Thyroid gland (tissue), 4 donors: ENCODE data around the gene FIS1. TPM values are rescaled to one million over a fixed set of nuclear protein-coding genes. Genes with fewer than 3 reads are reported as not detected.
A peak's percentile ranks its signal among the peaks of the same experiment; 100 is the strongest.

ENCODE experiments used
- DNase-seq, 2 donors: peaks; one replicate each; pipeline ENCODE4 v3.0.0-alpha.2; 2019
- H3K27ac ChIP-seq, 3 donors: fragments of 200-600 bp; sonication (generic); 1 replicate in 2 of 3; 2 replicates in 1 of 3; pipeline ENCODE4 v1.5.1; 2016 to 2019; ENCODE audit warnings: mild to moderate bottlenecking in 1 of 3, moderate library complexity in 1 of 3
- H3K27me3 ChIP-seq: fragments of 200-600 bp; sonication (generic); one replicate; pipeline ENCODE4 v1.5.1; 2019
- H3K36me3 ChIP-seq, 2 donors: fragments of 200-600 bp; sonication (generic); one replicate each; pipeline ENCODE4 v1.5.1; 2016 to 2019
- H3K4me1 ChIP-seq, 2 donors: fragments of 200-600 bp; sonication (generic); one replicate each; pipeline ENCODE4 v1.5.1; 2017 to 2019
- H3K4me3 ChIP-seq, 3 donors: fragments of 200-600 bp; sonication (generic); replicated peaks in 1 of 3; 1 replicate in 2 of 3; 2 replicates in 1 of 3; pipeline ENCODE4 v1.5.1; 2016; ENCODE audit warnings: mild to moderate bottlenecking in 1 of 3
- H3K9me3 ChIP-seq: fragments of 200-600 bp; sonication (generic); one replicate; pipeline ENCODE4 v1.5.1; 2017
- POLR2A ChIP-seq, 2 donors: fragments of 450-650 bp; IDR thresholded peaks; one replicate each; pipeline ENCODE4 v1.6.1; 2017; ENCODE audit warnings: antibody characterized with exemption in 2 of 2, mild to moderate bottlenecking in 2 of 2, moderate library complexity in 1 of 2
- WGBS, 2 donors: methylation state at CpG; one replicate each; pipeline ENCODE4 v1.1.5; 2017; 5-methylcytosine and 5-hydroxymethylcytosine counted together
- intact Hi-C: fragments of 100-400 bp; cut with DNase I; formaldehyde crosslinking; loops from one replicate; pipeline ENCODE4 v1.15.1; 2023
- total RNA-seq, 4 donors: library from RNA; depleted of rRNA; stranded (reverse); fragments of >200 nt; gene quantifications; one replicate each; pipeline ENCODE4 v1.2.3, GENCODE V29; 2016
- TF ChIP-seq, protein P1 (sequence below), 6 experiments: fragments of 200-600 bp in 3 of 6; fragments of 450-650 bp in 3 of 6; sonication (generic) in 3 of 6; IDR thresholded peaks; one replicate each; pipeline ENCODE4 v1.5.1; 2016 to 2019; ENCODE audit warnings: antibody characterized with exemption in 6 of 6, mild to moderate bottlenecking in 2 of 6, inconsistent platforms in 1 of 6, moderate library complexity in 1 of 6

The FIS1 gene
- total RNA-seq, 4 donors from 2014 or later: 157 to 361 (median 297) TPM

DNA sequence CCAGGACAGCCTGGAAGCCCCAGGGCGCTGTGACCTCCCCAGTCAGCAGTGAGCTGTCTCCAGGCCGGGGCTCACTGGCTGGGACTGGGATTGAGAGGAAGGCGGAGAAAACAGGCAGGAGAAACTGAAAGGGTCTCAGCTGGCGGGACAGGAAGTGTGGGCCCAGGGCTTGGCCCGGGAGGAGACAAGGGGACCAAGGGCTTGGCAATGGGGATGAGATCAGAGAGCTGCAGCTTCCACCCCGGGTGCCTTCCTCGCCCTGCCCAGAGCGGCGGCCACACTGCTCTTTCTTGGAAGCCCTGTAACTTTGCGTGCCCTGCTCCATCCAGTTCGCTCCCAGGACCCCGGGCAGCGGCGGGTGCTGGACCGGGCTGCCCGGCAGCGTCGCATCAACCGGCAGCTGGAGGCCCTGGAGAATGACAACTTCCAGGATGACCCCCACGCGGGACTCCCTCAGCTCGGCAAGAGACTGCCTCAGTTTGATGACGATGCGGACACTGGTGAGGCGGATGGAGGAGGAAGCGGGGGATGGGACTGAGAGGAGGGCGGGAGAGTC, 22.5 kb downstream of the FIS1 start:
- no peaks in the 10 kb centered on the region for H3K27me3 ChIP-seq
- no peak for DNase-seq
- WGBS, 2 donors: 93% methylated on average over 24 to 26 of the region's 27 CpGs
- no peak overlapping the region for H3K27ac ChIP-seq
- intact Hi-C loops: no loop called here
- H3K4me3 ChIP-seq: no peak overlapping the region
- TF ChIP-seq, protein P1, sequence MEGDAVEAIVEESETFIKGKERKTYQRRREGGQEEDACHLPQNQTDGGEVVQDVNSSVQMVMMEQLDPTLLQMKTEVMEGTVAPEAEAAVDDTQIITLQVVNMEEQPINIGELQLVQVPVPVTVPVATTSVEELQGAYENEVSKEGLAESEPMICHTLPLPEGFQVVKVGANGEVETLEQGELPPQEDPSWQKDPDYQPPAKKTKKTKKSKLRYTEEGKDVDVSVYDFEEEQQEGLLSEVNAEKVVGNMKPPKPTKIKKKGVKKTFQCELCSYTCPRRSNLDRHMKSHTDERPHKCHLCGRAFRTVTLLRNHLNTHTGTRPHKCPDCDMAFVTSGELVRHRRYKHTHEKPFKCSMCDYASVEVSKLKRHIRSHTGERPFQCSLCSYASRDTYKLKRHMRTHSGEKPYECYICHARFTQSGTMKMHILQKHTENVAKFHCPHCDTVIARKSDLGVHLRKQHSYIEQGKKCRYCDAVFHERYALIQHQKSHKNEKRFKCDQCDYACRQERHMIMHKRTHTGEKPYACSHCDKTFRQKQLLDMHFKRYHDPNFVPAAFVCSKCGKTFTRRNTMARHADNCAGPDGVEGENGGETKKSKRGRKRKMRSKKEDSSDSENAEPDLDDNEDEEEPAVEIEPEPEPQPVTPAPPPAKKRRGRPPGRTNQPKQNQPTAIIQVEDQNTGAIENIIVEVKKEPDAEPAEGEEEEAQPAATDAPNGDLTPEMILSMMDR (IDR thresholded peaks at IDR 0.05): no peak
- TF ChIP-seq POLR2A (IDR thresholded peaks at IDR 0.05): no peak
- H3K4me1 ChIP-seq: peaks cover 9 to 18% of the 10 kb centered on the region in 2 donors
- no peaks in the 10 kb centered on the region for H3K9me3 ChIP-seq
- H3K36me3 ChIP-seq: peaks cover 22 to 39% of the 10 kb centered on the region in 2 donors

DNA sequence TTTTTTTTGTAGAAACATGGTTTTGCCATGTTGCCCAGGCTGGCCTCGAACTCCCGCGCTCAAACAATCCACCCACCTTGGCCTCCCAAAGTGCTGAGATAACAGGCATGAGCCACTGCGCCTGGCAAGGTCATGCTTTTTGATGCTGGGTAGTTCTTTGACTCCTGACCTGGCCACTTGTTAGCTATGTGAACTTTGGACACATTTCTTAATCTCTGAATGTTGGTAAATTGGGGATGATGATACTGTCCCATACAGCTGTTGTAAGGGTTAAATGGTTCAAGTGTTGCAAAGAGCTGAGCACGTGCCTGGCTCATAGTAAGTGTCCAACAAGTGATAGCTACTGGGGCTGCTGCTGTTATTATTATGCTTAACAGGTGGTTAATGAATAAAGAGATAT, 24.6 kb downstream of the FIS1 start:
- no peaks in the 10 kb centered on the region for H3K27me3 ChIP-seq
- TF ChIP-seq, protein P1 (IDR thresholded peaks at IDR 0.05): no peak
- no peak for TF ChIP-seq POLR2A (IDR thresholded peaks at IDR 0.05)
- H3K4me1 ChIP-seq: peaks cover 19 to 30% of the 10 kb centered on the region in 2 donors
- H3K9me3 ChIP-seq: no peaks in the 10 kb centered on the region
- intact Hi-C loops: no loop called here
- WGBS, 2 donors: 83 to 88% methylated on average over 5 of the region's 5 CpGs
- no peak for DNase-seq
- H3K4me3 ChIP-seq: no peak overlapping the region
- H3K36me3 ChIP-seq: peaks cover 26 to 29% of the 10 kb centered on the region in 2 donors
- no peak overlapping the region for H3K27ac ChIP-seq

DNA sequence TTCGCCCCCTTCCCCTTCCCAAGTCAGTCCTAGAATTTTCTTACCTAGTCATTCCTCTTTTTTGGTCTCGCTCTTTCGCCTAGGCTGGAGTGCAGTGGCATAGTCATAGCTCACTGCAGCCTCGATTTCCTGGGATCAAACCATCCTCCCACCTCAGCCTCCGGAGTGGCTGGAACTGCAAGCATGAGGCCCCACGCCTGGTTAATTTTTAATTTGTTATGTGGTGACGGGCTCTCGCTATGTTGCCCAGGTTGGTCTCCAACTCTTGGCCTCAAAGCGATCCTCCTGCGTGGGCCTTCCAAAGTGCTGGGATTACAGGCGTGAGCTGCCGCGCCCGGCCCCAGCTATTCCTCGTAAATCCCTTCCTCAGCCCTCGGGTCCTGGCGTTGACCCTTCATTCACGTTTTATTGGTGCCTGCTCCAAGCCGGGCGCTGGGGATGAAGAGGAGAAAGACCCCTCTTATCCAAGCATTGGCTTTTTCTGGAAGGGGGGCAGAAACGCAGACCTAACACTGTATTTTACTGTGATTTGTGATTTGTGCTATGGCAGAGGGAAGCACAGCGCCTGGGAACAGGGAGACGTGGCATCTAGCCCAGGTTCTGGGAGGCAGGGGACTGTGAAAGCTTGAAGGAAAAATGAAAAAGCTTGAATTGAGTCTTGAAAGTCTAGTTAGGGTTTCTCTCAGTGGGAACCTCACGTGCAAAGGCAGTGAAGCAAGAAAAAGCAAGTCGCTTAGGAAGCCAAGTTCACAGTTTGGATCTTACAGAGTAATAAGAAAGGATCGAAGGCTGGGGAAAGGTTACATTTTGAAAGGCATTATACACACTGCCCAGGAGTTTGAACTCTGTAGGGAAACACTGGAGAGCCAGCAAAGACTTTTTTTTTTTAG, 26.4 kb downstream of the FIS1 start:
- peaks cover 13 to 15% of the 10 kb centered on the region in 2 donors for H3K36me3 ChIP-seq
- peak; percentile 26 to 34 for DNase-seq
- H3K27ac ChIP-seq: peak overlapping the region; percentile 89 to 96 (median 93)
- intact Hi-C loops: no loop called here
- H3K27me3 ChIP-seq: no peaks in the 10 kb centered on the region
- WGBS, 2 donors: 3 to 6% methylated on average over 26 of the region's 26 CpGs
- TF ChIP-seq, protein P1 (IDR thresholded peaks at IDR 0.05): no peak
- no peak for TF ChIP-seq POLR2A (IDR thresholded peaks at IDR 0.05)
- peaks cover 19 to 30% of the 10 kb centered on the region in 2 donors for H3K4me1 ChIP-seq
- H3K9me3 ChIP-seq: no peaks in the 10 kb centered on the region
- H3K4me3 ChIP-seq: peak overlapping the region; percentile 84 to 86 (median 86)

DNA sequence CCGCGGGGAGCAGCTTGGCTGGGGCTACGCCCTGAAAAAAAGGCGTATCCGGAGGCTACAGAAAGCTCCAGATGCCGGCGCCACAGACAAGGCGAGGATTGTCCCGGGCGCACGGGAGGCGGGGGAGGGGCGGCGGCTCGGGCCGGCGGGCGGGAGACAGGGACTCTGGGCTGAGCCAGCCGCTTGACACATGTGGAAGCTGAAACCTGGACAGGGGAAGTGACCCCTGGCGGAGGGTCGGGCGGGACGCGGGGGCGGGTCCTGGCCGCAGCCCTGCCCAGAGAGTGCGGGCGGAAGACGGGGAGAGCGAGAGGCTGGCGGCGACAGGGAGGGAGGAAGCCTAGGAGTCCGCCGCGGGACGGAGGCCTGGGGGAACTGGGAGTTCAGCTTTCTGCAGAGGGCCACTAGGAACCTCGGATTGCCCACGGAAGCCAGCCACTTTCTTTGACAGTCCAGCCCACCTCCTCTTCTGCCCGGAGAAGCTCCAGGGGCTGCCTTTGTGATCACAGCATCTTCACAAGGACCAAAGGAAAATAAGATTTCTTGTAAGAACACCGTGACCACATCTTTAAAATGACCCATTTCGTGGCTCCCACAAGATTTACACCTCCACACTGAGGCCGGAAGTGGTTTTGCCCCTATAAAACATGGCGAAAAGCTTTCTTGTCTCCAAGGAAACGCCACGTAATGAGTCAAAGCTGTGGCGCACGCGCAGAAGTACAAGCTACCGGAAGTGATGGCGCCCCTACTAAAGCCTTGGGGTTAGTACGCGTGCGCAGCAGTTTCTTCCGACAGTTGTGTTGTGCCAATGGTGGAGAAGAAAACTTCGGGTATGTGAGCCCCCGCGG, 27.3 kb downstream of the FIS1 start, which contains the start of the genes PLOD3 and ZNHIT1:
TSS of gene PLOD3 (minus strand) at position 194 of the 848 bp plus-strand sequence. CDS start 307 bp downstream, outside the sequence.
TSS of gene ZNHIT1 (plus strand) at position 778 of the 848 bp plus-strand sequence. CDS start at position 809, 31 bp downstream.
- Histone ChIP-seq H3K9me3 (no peaks in the 10 kb centered on the region), H3K27ac (peak within 1 kb of the TSS; percentile 89 to 96 (median 93)), H3K4me3 (peak within 1 kb of the TSS; percentile 84 to 86 (median 86)), H3K36me3 (peaks cover 9% of the 10 kb centered on the region in 2 donors), H3K27me3 (no peaks in the 10 kb centered on the region), H3K4me1 (peaks cover 19 to 30% of the 10 kb centered on the region in 2 donors)
- intact Hi-C loops: no loop called here
- 1 to 2% methylated on average over 32 to 51 of the region's 57 CpGs for WGBS, 2 donors
- TF ChIP-seq POLR2A (IDR thresholded peaks at IDR 0.05): peak in 1 of 2 donors; percentile 36
- TF ChIP-seq, protein P1 (IDR thresholded peaks at IDR 0.05): peak in 3 of 6 experiments; percentile 19 to 27 (median 24)
- peak; percentile 97 to 98 for DNase-seq
